Measurements from ENCODE around the gene PAK5. TPM values are rescaled to one million over a fixed set of nuclear protein-coding genes. Genes with fewer than 3 reads are reported as not detected.
A peak's percentile ranks its signal among the peaks of the same experiment; 100 is the strongest.

PAK5 gene
- total and polyA plus RNA-seq, 11 donors = not detected

GRCh38 chr20:9514072-9514460 lies 324.8 kb downstream of the PAK5 start:
- TF ChIP-seq CTCF (IDR thresholded peaks at IDR 0.05) (no peak), POLR2A (IDR thresholded peaks at IDR 0.05) (no peak)
- Histone ChIP-seq H3K4me1 (peaks cover 0 to 30% (median 19%) of the 10 kb centered on the region in 12 donors), H3K27ac (no peak overlapping the region), H3K27me3 (peaks cover 4 to 99% (median 57%) of the 10 kb centered on the region in 9 donors), H3K9me3 (no peaks in the 10 kb centered on the region), H3K4me3 (peak overlapping the region in 3 of 12 donors; percentile 37 to 42 (median 37)), H3K36me3 (no peaks in the 10 kb centered on the region)
- intact Hi-C loops (cut with DNase I) = no loop called here
- 2 to 9% (median 7%) methylated on average over 9 of the region's 9 CpGs for WGBS, 4 donors
- DNase-seq (no peak), ATAC-seq (no peak)

GRCh38 chr20:9510911-9511310 lies 328.0 kb downstream of the PAK5 start:
- WGBS, 4 donors = 70 to 91% (median 76%) methylated on average over 5 of the region's 5 CpGs
- H3K9me3 ChIP-seq = no peaks in the 10 kb centered on the region
- peaks cover 0 to 46% (median 21%) of the 10 kb centered on the region in 12 donors for H3K4me1 ChIP-seq
- DNase-seq = no peak
- TF ChIP-seq POLR2A (IDR thresholded peaks at IDR 0.05) = no peak
- TF ChIP-seq CTCF (IDR thresholded peaks at IDR 0.05) = no peak
- H3K4me3 ChIP-seq = no peak overlapping the region
- intact Hi-C loops (cut with DNase I) = no loop called here
- H3K36me3 ChIP-seq = no peaks in the 10 kb centered on the region
- H3K27me3 ChIP-seq = peaks cover 24 to 99% (median 70%) of the 10 kb centered on the region in 9 donors
- no peak for ATAC-seq
- no peak overlapping the region for H3K27ac ChIP-seq

GRCh38 chr20:9509246-9509645 lies 329.6 kb downstream of the PAK5 start:
- Histone ChIP-seq H3K27ac (no peak overlapping the region), H3K9me3 (no peaks in the 10 kb centered on the region), H3K27me3 (peaks cover 15 to 93% (median 72%) of the 10 kb centered on the region in 9 donors), H3K36me3 (no peaks in the 10 kb centered on the region), H3K4me1 (peaks cover 0 to 30% (median 11%) of the 10 kb centered on the region in 12 donors), H3K4me3 (no peak overlapping the region)
- ATAC-seq (no peak), DNase-seq (no peak)
- no peak for TF ChIP-seq CTCF (IDR thresholded peaks at IDR 0.05)
- WGBS, 4 donors = 24 to 48% (median 34%) methylated on average over 4 of the region's 4 CpGs
- intact Hi-C loops (cut with DNase I) = no loop called here

- peaks cover 0 to 32% (median 11%) of the 10 kb centered on the region in 12 donors for H3K4me1 ChIP-seq
- H3K27ac ChIP-seq = no peak overlapping the region
- DNase-seq = no peak
- H3K9me3 ChIP-seq = no peaks in the 10 kb centered on the region
- H3K4me3 ChIP-seq = no peak overlapping the region
- 5 to 15% (median 14%) methylated on average over 20 to 30 of the region's 30 CpGs for WGBS, 4 donors
- TF ChIP-seq CTCF (IDR thresholded peaks at IDR 0.05) (no peak), POLR2A (IDR thresholded peaks at IDR 0.05) (no peak)
- H3K36me3 ChIP-seq = no peaks in the 10 kb centered on the region
- H3K27me3 ChIP-seq = peaks cover 15 to 88% (median 68%) of the 10 kb centered on the region in 9 donors
- no peak for ATAC-seq
- intact Hi-C loops (cut with DNase I) = no loop called here
These were observed 330.1 kb downstream of the PAK5 start for GRCh38 chr20:9508696-9509178.
